GM12892 (cell line): ENCODE data around the gene PROM1.

ENCODE experiments used
- POLR2A ChIP-seq: IDR thresholded peaks from 2 replicates; pipeline ENCODE4 v1.6.1; 2011; ENCODE audit warnings: low read depth, low read length, control low read depth
- POLR2AphosphoS5 ChIP-seq: IDR thresholded peaks from 2 replicates; pipeline ENCODE4 v1.6.1; 2011; ENCODE audit warnings: low read depth, low read length, control low read depth

GRCh38 chr4:15953625-15954024 is 130.2 kb downstream of the PROM1 start:
- TF ChIP-seq POLR2AphosphoS5 (no peak), POLR2A (no peak)
